Measurements from ENCODE around the gene PROC.

The PROC gene

DNA sequence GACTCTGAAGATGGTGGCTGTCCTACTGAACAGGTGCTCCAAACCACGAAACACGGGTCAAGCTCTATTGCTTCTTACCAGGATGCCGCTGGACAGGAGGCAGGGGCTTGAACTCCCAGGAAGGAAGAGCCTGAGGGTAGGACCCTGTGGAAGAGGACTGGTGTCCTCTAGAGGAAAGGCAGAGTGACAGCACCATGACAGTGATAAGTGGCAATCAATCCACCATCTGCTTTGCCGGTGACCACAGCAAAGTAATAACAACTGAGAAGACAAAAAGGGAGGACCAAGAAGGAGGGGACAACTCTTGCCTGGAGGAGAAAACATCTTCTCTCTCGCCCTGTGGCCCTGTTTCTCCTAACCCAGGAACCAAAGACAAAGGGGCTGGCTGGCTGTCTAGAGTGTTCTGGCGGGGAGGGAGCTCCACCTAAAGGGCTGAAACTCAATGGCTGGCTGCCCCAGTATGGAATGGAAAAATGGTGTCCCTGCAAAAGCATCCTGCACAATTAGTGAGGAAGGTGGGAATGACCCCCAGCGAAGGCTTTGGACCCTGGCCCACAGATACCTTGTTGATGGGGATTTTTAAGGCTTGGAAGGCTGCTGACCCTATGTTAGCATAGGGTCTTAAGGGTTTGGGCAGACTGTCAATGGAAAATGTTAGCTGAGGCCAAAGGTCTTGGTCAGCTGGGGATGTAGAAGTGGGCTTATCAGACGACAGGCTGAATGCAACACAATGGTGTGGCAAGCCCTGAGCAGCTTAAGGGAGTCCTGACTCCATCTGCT is 35.4 kb downstream of the PROC start:
- no peak for DNase-seq (ENCODE audit: extremely low spot score)
- TF ChIP-seq, protein P1, sequence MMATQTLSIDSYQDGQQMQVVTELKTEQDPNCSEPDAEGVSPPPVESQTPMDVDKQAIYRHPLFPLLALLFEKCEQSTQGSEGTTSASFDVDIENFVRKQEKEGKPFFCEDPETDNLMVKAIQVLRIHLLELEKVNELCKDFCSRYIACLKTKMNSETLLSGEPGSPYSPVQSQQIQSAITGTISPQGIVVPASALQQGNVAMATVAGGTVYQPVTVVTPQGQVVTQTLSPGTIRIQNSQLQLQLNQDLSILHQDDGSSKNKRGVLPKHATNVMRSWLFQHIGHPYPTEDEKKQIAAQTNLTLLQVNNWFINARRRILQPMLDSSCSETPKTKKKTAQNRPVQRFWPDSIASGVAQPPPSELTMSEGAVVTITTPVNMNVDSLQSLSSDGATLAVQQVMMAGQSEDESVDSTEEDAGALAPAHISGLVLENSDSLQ (IDR thresholded peaks at IDR 0.05) = peak; percentile 47; the same call in 1 of the 2 replicates
- TF ChIP-seq SP1 (IDR thresholded peaks at IDR 0.05) = no peak
- TF ChIP-seq FOXK2 (IDR thresholded peaks at IDR 0.05) = no peak
- ChIA-PET CTCF (no interaction called here), POLR2A (interaction anchor here (2.0 kb wide), 1 partner anchor 160 kb away, joined by 6 read pairs; the partner anchor contains the start of gene ERCC3)

DNA sequence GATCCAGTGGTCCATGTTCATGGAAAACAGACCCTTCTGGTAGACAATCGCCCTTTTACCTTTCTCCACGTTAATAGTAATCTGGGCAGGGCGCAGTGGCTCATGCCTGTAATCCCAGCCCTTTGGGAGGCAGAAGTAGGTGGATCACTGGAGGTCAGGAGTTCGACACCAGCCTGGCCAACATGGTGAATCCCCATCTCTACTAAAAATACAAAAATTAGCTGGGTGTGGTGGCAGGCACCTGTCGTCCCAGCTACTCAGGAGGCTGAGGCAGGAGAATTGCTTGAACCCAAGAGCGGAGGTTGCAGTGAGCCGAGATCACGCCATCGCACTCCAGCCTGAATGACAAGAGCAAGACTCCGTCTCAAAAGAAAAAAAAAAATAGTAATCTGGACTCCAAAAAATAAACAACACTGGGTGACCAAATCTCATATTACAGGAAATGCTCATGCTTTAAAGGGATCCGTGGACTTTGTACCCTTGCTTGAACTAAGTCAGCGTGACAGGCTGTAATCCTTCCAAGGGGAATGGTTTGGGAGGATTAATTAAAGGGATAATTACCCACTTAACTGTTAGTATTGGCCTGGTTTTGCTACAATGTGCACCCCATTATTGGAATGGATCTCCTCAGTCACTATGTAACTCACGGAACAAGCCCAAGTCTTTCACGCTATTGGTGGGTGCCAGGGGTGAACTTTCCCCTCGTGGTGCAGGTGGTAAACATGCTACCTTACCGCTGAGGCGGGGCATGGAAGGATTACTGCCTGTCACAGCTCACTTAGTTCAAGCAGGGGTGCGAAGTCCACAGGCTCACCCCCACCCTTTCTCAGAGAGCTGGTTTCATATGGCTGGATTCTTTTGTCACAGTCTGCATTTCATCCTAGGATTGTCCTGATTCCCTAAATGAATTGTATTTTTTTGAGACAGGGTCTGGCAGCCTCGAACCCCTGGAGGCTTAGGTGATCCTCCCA is 36.7 kb downstream of the PROC start:
- ChIA-PET POLR2A (interaction anchor here (2.0 kb wide), 1 partner anchor 161 kb away, joined by 6 read pairs; the partner anchor contains the start of gene ERCC3), CTCF (no interaction called here)
- no peak for TF ChIP-seq NFRKB (IDR thresholded peaks at IDR 0.05)
- TF ChIP-seq HDGF (IDR thresholded peaks at IDR 0.05; ENCODE audit: borderline replicate concordance) = no peak
- no peak for TF ChIP-seq FOXA1 (IDR thresholded peaks at IDR 0.05)
- no peak for TF ChIP-seq ELF4 (IDR thresholded peaks at IDR 0.05)
- no peak for TF ChIP-seq CTBP1 (IDR thresholded peaks at IDR 0.05; ENCODE audit: borderline replicate concordance)
- TF ChIP-seq ARNT (IDR thresholded peaks at IDR 0.05) = no peak
- no peak for TF ChIP-seq LEF1 (IDR thresholded peaks at IDR 0.05; ENCODE audit: borderline replicate concordance)
- no peak for TF ChIP-seq FOXK2 (IDR thresholded peaks at IDR 0.05)
- no peak for TF ChIP-seq BHLHE40 (IDR thresholded peaks at IDR 0.05; ENCODE audit: borderline replicate concordance)
- TF ChIP-seq TARDBP (IDR thresholded peaks at IDR 0.05) = no peak
- TF ChIP-seq, protein P1 (IDR thresholded peaks at IDR 0.05) = no peak
- no peak for TF ChIP-seq SP1 (IDR thresholded peaks at IDR 0.05)
- TF ChIP-seq ZNF384 (IDR thresholded peaks at IDR 0.05) = no peak
- TF ChIP-seq L3MBTL2 (conservative IDR thresholded peaks at IDR 0.05) = no peak
- no peak for TF ChIP-seq SUZ12 (IDR thresholded peaks at IDR 0.05)
- TF ChIP-seq FOXM1 (IDR thresholded peaks at IDR 0.05; ENCODE audit: borderline replicate concordance) = no peak

GRCh38 chr2:127455566-127456493 is 37.6 kb downstream of the PROC start:
- no peak for TF ChIP-seq FOXM1 (IDR thresholded peaks at IDR 0.05; ENCODE audit: borderline replicate concordance)
- TF ChIP-seq CTBP1 (IDR thresholded peaks at IDR 0.05; ENCODE audit: borderline replicate concordance) = no peak
- TF ChIP-seq ZNF384 (IDR thresholded peaks at IDR 0.05) = no peak
- no peak for TF ChIP-seq ELF4 (IDR thresholded peaks at IDR 0.05)
- no peak for TF ChIP-seq SUZ12 (IDR thresholded peaks at IDR 0.05)
- TF ChIP-seq L3MBTL2 (conservative IDR thresholded peaks at IDR 0.05) = no peak
- no peak for TF ChIP-seq HDGF (IDR thresholded peaks at IDR 0.05; ENCODE audit: borderline replicate concordance)
- no peak for TF ChIP-seq NFRKB (IDR thresholded peaks at IDR 0.05)
- no peak for TF ChIP-seq TARDBP (IDR thresholded peaks at IDR 0.05)
- TF ChIP-seq FOXK2 (IDR thresholded peaks at IDR 0.05) = no peak
- TF ChIP-seq ARNT (IDR thresholded peaks at IDR 0.05) = no peak
- TF ChIP-seq FOXA1 (IDR thresholded peaks at IDR 0.05) = no peak
- TF ChIP-seq SP1 (IDR thresholded peaks at IDR 0.05) = no peak
- no peak for TF ChIP-seq BHLHE40 (IDR thresholded peaks at IDR 0.05; ENCODE audit: borderline replicate concordance)
- TF ChIP-seq, protein P1 (IDR thresholded peaks at IDR 0.05) = no peak
- no peak for TF ChIP-seq LEF1 (IDR thresholded peaks at IDR 0.05; ENCODE audit: borderline replicate concordance)
- DNase-seq (ENCODE audit: extremely low spot score) = no peak
- ChIA-PET POLR2A (no interaction called here), CTCF (interaction anchor here (0.6 kb wide), 1 partner anchor 256 kb away, joined by 3 read pairs; no protein-coding TSS in a partner anchor)

More for the DNA sequence above, 36.7 kb downstream of the PROC start:
- DNase-seq (ENCODE audit: extremely low spot score) = no peak

DNA sequence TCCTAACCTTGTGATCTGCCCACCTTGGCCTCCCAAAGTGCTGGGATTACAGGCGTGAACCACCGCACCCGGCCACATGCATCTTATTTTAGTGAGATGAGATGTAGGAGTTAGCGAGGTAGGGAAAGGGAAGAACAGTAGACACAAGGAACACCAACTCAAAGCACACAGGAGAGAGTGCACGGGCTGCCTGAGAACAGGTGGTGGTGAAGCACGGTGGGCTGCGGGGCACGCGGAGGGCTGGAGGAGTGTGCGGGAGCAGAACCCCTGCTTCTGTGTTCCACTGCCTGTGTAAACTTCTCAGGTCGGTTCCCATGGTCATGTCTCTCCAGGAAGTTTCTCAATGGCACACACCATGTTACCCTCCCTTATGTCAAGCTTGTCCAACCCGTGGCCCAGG is 38.7 kb downstream of the PROC start:
- POLR2A ChIA-PET = no interaction called here
- TF ChIP-seq TARDBP (IDR thresholded peaks at IDR 0.05) = no peak
- CTCF ChIA-PET = no interaction called here
- no peak for DNase-seq (ENCODE audit: extremely low spot score)

- no peak for DNase-seq (ENCODE audit: extremely low spot score)
- ChIA-PET POLR2A (no interaction called here), CTCF (no interaction called here)
- TF ChIP-seq ARNT (IDR thresholded peaks at IDR 0.05) (no peak), CTBP1 (IDR thresholded peaks at IDR 0.05; ENCODE audit: borderline replicate concordance) (no peak), NFRKB (IDR thresholded peaks at IDR 0.05) (no peak), BHLHE40 (IDR thresholded peaks at IDR 0.05; ENCODE audit: borderline replicate concordance) (no peak), ELF4 (IDR thresholded peaks at IDR 0.05) (no peak), L3MBTL2 (conservative IDR thresholded peaks at IDR 0.05) (no peak), FOXK2 (IDR thresholded peaks at IDR 0.05) (no peak), TARDBP (IDR thresholded peaks at IDR 0.05) (no peak)
Measured at GRCh38 chr2:127462461-127462860, 44.2 kb downstream of the PROC start.

Data from HEK293T (cell line).